ENCODE measurements around the gene UBR4.

GRCh38 chr1:19239876-19240275 lies 29.8 kb upstream of the UBR4 start:
- TF ChIP-seq, protein P1, sequence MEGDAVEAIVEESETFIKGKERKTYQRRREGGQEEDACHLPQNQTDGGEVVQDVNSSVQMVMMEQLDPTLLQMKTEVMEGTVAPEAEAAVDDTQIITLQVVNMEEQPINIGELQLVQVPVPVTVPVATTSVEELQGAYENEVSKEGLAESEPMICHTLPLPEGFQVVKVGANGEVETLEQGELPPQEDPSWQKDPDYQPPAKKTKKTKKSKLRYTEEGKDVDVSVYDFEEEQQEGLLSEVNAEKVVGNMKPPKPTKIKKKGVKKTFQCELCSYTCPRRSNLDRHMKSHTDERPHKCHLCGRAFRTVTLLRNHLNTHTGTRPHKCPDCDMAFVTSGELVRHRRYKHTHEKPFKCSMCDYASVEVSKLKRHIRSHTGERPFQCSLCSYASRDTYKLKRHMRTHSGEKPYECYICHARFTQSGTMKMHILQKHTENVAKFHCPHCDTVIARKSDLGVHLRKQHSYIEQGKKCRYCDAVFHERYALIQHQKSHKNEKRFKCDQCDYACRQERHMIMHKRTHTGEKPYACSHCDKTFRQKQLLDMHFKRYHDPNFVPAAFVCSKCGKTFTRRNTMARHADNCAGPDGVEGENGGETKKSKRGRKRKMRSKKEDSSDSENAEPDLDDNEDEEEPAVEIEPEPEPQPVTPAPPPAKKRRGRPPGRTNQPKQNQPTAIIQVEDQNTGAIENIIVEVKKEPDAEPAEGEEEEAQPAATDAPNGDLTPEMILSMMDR (IDR thresholded peaks at IDR 0.05; ENCODE audit: low read depth, low read length, poor library complexity, severe bottlenecking): no peak
- no peak for TF ChIP-seq EZH2phosphoT487 (IDR thresholded peaks at IDR 0.05; ENCODE audit: borderline replicate concordance, low read length)

All from DOHH2 (cell line).